ENCODE results near the gene NDUFB8.

- TF ChIP-seq, protein P1, sequence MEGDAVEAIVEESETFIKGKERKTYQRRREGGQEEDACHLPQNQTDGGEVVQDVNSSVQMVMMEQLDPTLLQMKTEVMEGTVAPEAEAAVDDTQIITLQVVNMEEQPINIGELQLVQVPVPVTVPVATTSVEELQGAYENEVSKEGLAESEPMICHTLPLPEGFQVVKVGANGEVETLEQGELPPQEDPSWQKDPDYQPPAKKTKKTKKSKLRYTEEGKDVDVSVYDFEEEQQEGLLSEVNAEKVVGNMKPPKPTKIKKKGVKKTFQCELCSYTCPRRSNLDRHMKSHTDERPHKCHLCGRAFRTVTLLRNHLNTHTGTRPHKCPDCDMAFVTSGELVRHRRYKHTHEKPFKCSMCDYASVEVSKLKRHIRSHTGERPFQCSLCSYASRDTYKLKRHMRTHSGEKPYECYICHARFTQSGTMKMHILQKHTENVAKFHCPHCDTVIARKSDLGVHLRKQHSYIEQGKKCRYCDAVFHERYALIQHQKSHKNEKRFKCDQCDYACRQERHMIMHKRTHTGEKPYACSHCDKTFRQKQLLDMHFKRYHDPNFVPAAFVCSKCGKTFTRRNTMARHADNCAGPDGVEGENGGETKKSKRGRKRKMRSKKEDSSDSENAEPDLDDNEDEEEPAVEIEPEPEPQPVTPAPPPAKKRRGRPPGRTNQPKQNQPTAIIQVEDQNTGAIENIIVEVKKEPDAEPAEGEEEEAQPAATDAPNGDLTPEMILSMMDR (IDR thresholded peaks at IDR 0.05; ENCODE audit: borderline replicate concordance, extremely low read depth, low read length, poor library complexity, severe bottlenecking): peak; percentile 32
- no peak for TF ChIP-seq EZH2 (IDR thresholded peaks at IDR 0.05; ENCODE audit: borderline replicate concordance, low read depth, low read length, severe bottlenecking)
These were observed 48.1 kb downstream of the NDUFB8 start for GRCh38 chr10:100481462-100482081.
